ENCODE results near the gene SCFD2.

DNA sequence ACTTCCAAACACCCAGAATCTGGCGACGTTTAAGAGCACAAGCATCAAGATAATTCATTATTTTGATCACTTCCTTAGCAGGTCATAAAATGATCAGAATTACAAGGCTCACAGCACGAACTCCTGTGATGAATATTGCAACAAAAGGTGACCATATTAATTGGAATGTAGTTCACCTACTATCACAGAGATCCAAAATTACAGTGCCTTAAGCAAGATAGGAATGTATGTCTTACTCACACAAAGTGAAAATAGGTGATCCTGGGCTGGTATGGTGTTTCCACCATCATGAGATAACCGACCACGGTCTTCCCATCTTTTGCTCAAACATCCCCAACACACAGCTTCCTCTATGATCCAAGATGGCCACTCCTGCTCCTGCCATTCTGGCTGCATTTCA, 131.2 kb downstream of the SCFD2 start:
- TF ChIP-seq, protein P1, sequence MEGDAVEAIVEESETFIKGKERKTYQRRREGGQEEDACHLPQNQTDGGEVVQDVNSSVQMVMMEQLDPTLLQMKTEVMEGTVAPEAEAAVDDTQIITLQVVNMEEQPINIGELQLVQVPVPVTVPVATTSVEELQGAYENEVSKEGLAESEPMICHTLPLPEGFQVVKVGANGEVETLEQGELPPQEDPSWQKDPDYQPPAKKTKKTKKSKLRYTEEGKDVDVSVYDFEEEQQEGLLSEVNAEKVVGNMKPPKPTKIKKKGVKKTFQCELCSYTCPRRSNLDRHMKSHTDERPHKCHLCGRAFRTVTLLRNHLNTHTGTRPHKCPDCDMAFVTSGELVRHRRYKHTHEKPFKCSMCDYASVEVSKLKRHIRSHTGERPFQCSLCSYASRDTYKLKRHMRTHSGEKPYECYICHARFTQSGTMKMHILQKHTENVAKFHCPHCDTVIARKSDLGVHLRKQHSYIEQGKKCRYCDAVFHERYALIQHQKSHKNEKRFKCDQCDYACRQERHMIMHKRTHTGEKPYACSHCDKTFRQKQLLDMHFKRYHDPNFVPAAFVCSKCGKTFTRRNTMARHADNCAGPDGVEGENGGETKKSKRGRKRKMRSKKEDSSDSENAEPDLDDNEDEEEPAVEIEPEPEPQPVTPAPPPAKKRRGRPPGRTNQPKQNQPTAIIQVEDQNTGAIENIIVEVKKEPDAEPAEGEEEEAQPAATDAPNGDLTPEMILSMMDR (IDR thresholded peaks at IDR 0.05; ENCODE audit: insufficient read depth, low read length), result no peak
- TF ChIP-seq, protein P2, sequence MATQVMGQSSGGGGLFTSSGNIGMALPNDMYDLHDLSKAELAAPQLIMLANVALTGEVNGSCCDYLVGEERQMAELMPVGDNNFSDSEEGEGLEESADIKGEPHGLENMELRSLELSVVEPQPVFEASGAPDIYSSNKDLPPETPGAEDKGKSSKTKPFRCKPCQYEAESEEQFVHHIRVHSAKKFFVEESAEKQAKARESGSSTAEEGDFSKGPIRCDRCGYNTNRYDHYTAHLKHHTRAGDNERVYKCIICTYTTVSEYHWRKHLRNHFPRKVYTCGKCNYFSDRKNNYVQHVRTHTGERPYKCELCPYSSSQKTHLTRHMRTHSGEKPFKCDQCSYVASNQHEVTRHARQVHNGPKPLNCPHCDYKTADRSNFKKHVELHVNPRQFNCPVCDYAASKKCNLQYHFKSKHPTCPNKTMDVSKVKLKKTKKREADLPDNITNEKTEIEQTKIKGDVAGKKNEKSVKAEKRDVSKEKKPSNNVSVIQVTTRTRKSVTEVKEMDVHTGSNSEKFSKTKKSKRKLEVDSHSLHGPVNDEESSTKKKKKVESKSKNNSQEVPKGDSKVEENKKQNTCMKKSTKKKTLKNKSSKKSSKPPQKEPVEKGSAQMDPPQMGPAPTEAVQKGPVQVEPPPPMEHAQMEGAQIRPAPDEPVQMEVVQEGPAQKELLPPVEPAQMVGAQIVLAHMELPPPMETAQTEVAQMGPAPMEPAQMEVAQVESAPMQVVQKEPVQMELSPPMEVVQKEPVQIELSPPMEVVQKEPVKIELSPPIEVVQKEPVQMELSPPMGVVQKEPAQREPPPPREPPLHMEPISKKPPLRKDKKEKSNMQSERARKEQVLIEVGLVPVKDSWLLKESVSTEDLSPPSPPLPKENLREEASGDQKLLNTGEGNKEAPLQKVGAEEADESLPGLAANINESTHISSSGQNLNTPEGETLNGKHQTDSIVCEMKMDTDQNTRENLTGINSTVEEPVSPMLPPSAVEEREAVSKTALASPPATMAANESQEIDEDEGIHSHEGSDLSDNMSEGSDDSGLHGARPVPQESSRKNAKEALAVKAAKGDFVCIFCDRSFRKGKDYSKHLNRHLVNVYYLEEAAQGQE (IDR thresholded peaks at IDR 0.05; ENCODE audit: insufficient replicate concordance, low read depth), result no peak
- TF ChIP-seq GABPA (IDR thresholded peaks at IDR 0.05; ENCODE audit: low read depth), result no peak
- TF ChIP-seq SPI1 (IDR thresholded peaks at IDR 0.05; ENCODE audit: borderline replicate concordance, low read depth), result no peak
- no peak for TF ChIP-seq POLR2AphosphoS5 (IDR thresholded peaks at IDR 0.05; ENCODE audit: low read depth)

All from HL-60 (cell line).